ENCODE results near the gene SCO2. TPM values are rescaled to one million over a fixed set of nuclear protein-coding genes. Genes with fewer than 3 reads are reported as not detected.
A peak's percentile ranks its signal among the peaks of the same experiment; 100 is the strongest.

Gene SCO2
- total RNA-seq, 1 experiment from 2014 or later = 7.0 TPM

- no peak overlapping the region for H3K9ac ChIP-seq (ENCODE audit: low read length)
- H3K4me1 ChIP-seq (ENCODE audit: control insufficient read depth in 1 of 2, insufficient read depth in 2 of 2, low read length in 2 of 2) = peaks cover 14 to 35% of the 10 kb centered on the region in 2 experiments; a peak in 3 of 4 replicates
- BruUV-seq (replicated peaks) = no TSS peak
- intact Hi-C loops (cut with micrococcal nuclease) = no loop called here
- H3K36me3 ChIP-seq (ENCODE audit: control insufficient read depth in 1 of 2, insufficient read depth in 2 of 2, low read length in 2 of 2) = no peaks in the 10 kb centered on the region
- ATAC-seq (no peak), DNase-seq (ENCODE audit: low read depth, low spot score) (no peak)
- ChIA-PET POLR2A (no interaction called here), RAD21 (ENCODE audit: low non-redundant PET in 1 of 2, low total read pairs in 2 of 2, uncharacterized antibody in 2 of 2, unreplicated experiment in 2 of 2) (no interaction called here), CTCF (no interaction called here)
- H3K9me2 ChIP-seq (ENCODE audit: insufficient read depth) = no peaks in the 10 kb centered on the region
- no peak for TF ChIP-seq POLR2AphosphoS5 (IDR thresholded peaks at IDR 0.05; ENCODE audit: low read depth, low read length)
- no peak for TF ChIP-seq SP1 (IDR thresholded peaks at IDR 0.05; ENCODE audit: low read depth)
- no peak for TF ChIP-seq REST (IDR thresholded peaks at IDR 0.05; ENCODE audit: low read depth)
- no peak for TF ChIP-seq ATF3 (IDR thresholded peaks at IDR 0.05)
- no peak for TF ChIP-seq CEBPB (IDR thresholded peaks at IDR 0.05; ENCODE audit: low read depth)
- TF ChIP-seq EGR1 (IDR thresholded peaks at IDR 0.05; ENCODE audit: low read depth) = no peak
- TF ChIP-seq JUND (IDR thresholded peaks at IDR 0.05) = no peak
- TF ChIP-seq ZBTB33 (IDR thresholded peaks at IDR 0.05; ENCODE audit: extremely low read depth, insufficient replicate concordance, low read length) = no peak
- no peak for TF ChIP-seq EZH2 (IDR thresholded peaks at IDR 0.05)
- no peak for TF ChIP-seq CTCF (IDR thresholded peaks at IDR 0.05 in 2 of 3, conservative IDR thresholded peaks at IDR 0.05 in 1 of 3; ENCODE audit: borderline replicate concordance in 1 of 3, insufficient read depth in 1 of 3, low read depth in 2 of 3, low read length in 2 of 3)
- TF ChIP-seq CBX3 (IDR thresholded peaks at IDR 0.05; ENCODE audit: low read depth) = no peak
- H4K20me1 ChIP-seq (ENCODE audit: insufficient read depth) = peaks cover 6% of the 10 kb centered on the region; the same call in 1 of the 2 replicates
- no peaks in the 10 kb centered on the region for H3K9me3 ChIP-seq (ENCODE audit: control insufficient read depth in 1 of 2, insufficient read depth in 1 of 2, low read depth in 1 of 2, low read length in 2 of 2)
- H3K4me3 ChIP-seq (replicated peaks in 1 of 2; ENCODE audit: low read depth in 1 of 2, low read length in 2 of 2) = no peak overlapping the region
- H3K27me3 ChIP-seq (ENCODE audit: insufficient read depth, low read length) = no peaks in the 10 kb centered on the region
- no peak overlapping the region for H3K4me2 ChIP-seq (ENCODE audit: low read length)
- no peak overlapping the region for H2AFZ ChIP-seq (ENCODE audit: low read depth, low read length, poor library complexity, severe bottlenecking)
- peaks cover 28% of the 10 kb centered on the region for H3K79me2 ChIP-seq (ENCODE audit: insufficient read depth, low read length)
- peak overlapping the region; percentile 38; the same call in 1 of the 2 replicates for H3K27ac ChIP-seq (ENCODE audit: low read depth, low read length)
These were observed 48.5 kb downstream of the SCO2 start for GRCh38 chr22:50476868-50477267.

Measured in HCT116 (cell line).